Measurements from ENCODE around the gene RHEB. TPM values are rescaled to one million over a fixed set of nuclear protein-coding genes. Genes with fewer than 3 reads are reported as not detected.
"Not testable (repeated sequence)": the region's sequence is repeated elsewhere in the genome, so short reads cannot be mapped to it uniquely, and the experiment has no call there.

The RHEB gene
- total RNA-seq, 1 experiment from 2014 or later: 135 TPM

DNA sequence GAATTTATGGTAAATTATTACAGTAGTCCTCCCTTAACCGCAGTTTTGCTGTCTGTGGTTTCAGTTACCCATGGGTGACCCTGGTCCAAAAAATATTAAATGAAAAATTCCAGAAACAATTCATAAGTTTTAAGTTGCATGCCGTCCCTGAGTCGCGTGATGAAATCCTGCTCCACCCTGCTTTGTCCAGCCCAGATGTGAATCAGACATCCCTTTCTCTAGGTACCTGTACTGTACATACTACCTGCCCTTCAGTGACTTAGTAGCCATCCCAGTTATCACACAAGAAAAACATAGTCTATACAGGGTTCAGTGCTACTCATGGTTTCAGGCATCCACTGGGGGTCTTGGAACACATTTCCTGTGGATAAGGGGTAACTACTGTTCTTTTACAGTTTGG is 20.5 kb upstream of the RHEB start:
- peaks cover 7% of the 10 kb centered on the region for H3K4me1 Mint-ChIP-seq (ENCODE audit: insufficient read depth, unreplicated experiment)
- no peak for DNase-seq (ENCODE audit: unreplicated experiment)
- H3K27me3 Mint-ChIP-seq (ENCODE audit: insufficient read depth, unreplicated experiment): peaks cover 6% of the 10 kb centered on the region
- H3K9me3 Mint-ChIP-seq (ENCODE audit: unreplicated experiment): no peaks in the 10 kb centered on the region
- POLR2A ChIA-PET: interaction anchor here (1.0 to 3.2 kb wide), 2 partner anchors 10 to 21 kb away, joined by 4 to 9 read pairs; partner anchors contain the start of gene RHEB
- no TSS peak for BruUV-seq (replicated peaks)
- no peaks in the 10 kb centered on the region for H3K36me3 Mint-ChIP-seq (ENCODE audit: insufficient read depth, unreplicated experiment)
- no peak overlapping the region for H3K27ac Mint-ChIP-seq (ENCODE audit: low read depth, unreplicated experiment)
- TF ChIP-seq, protein P1, sequence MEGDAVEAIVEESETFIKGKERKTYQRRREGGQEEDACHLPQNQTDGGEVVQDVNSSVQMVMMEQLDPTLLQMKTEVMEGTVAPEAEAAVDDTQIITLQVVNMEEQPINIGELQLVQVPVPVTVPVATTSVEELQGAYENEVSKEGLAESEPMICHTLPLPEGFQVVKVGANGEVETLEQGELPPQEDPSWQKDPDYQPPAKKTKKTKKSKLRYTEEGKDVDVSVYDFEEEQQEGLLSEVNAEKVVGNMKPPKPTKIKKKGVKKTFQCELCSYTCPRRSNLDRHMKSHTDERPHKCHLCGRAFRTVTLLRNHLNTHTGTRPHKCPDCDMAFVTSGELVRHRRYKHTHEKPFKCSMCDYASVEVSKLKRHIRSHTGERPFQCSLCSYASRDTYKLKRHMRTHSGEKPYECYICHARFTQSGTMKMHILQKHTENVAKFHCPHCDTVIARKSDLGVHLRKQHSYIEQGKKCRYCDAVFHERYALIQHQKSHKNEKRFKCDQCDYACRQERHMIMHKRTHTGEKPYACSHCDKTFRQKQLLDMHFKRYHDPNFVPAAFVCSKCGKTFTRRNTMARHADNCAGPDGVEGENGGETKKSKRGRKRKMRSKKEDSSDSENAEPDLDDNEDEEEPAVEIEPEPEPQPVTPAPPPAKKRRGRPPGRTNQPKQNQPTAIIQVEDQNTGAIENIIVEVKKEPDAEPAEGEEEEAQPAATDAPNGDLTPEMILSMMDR (IDR thresholded peaks at IDR 0.05; ENCODE audit: unreplicated experiment): no peak
- intact Hi-C loops (cut with micrococcal nuclease): no loop called here
- no peak overlapping the region for H3K4me3 Mint-ChIP-seq (ENCODE audit: unreplicated experiment)
- CTCF ChIA-PET: no interaction called here

DNA sequence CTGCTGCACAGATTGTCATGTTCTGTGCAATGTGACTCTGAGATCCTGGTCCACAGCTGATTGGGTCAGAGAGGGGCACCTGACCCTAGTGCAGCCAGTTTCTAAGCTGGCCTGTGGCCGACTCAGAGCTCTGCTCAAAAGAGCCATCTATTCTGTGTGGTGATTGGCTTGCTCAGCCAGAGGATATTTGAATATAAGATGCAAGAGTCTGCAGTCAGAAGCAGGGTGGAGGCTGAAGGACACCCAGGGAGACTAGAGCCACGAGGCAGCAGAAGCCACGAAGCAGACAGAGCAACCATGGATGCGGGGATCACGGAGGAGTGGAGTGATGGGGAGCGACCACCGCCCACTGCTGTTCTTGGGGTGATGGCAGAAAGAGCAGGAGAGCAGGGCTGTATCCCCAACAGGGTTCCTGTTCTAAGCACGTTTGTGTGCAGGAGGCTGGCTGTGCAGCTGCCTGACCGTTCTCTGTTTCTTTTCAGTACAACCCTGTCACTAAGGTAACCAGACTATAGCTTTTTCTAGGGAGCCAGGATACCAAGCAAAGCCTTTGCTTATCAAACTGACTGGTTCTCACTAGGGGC is 19.5 kb upstream of the RHEB start:
- no peaks in the 10 kb centered on the region for H3K9me3 Mint-ChIP-seq (ENCODE audit: unreplicated experiment)
- H3K4me1 Mint-ChIP-seq (ENCODE audit: insufficient read depth, unreplicated experiment): peaks cover 7% of the 10 kb centered on the region
- no peak for DNase-seq (ENCODE audit: unreplicated experiment)
- no TSS peak for BruUV-seq (replicated peaks)
- H3K27ac Mint-ChIP-seq (ENCODE audit: low read depth, unreplicated experiment): no peak overlapping the region
- POLR2A ChIA-PET: interaction anchor here (0.8 to 3.2 kb wide), 4 partner anchors 11 to 270 kb away, joined by 3 to 9 read pairs (median 4); partner anchors contain the start of gene RHEB
- TF ChIP-seq, protein P1 (IDR thresholded peaks at IDR 0.05; ENCODE audit: unreplicated experiment): no peak
- CTCF ChIA-PET: interaction anchor here (0.6 to 1.1 kb wide), 5 partner anchors 13 to 215 kb away, joined by 3 to 7 read pairs (median 3); no protein-coding TSS in a partner anchor
- H3K4me3 Mint-ChIP-seq (ENCODE audit: unreplicated experiment): no peak overlapping the region
- intact Hi-C loops (cut with micrococcal nuclease): no loop called here
- no peaks in the 10 kb centered on the region for H3K27me3 Mint-ChIP-seq (ENCODE audit: insufficient read depth, unreplicated experiment)
- no peaks in the 10 kb centered on the region for H3K36me3 Mint-ChIP-seq (ENCODE audit: insufficient read depth, unreplicated experiment)

DNA sequence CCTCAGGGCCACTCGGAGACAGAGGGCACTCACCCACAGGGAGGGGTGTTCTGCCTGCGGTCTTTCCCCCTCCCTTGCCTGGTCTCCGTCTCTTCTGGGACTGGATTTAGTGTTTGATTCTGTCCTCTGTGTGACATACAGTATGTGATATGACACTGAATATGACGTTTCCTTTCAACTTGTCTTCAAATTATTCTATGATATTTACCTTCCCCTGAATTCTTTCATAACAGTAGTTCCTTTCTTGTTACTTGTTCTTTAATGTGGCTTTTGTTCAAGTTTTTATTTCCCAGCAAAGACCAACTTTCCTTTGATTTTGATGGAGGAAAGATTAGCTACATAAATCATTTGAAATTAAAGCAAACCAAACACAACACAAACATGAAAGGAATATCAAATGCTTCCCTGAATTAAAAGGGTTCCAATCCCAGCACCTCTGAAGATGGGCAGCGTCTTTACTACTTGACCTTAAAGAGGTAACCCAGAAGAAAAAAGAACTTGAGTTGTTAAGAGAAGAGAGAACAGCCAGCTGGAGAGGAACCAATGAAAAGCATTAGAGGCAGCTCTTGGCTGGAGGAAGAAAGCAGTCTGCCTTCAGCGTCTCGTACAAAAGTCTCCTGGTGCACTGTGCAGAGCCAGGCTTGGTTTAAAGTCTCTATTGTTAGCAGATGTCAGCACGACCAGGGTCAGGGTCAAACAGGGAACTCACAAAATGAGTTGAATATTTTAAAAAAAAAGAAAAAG is 18.3 kb upstream of the RHEB start:
- no peaks in the 10 kb centered on the region for H3K9me3 Mint-ChIP-seq (ENCODE audit: unreplicated experiment)
- H3K27me3 Mint-ChIP-seq (ENCODE audit: insufficient read depth, unreplicated experiment): no peaks in the 10 kb centered on the region
- no peak for DNase-seq (ENCODE audit: unreplicated experiment)
- POLR2A ChIA-PET: interaction anchor here (0.5 to 3.2 kb wide), 3 partner anchors 14 to 976 kb away, joined by 3 to 9 read pairs (median 3); partner anchors contain the start of gene RHEB
- BruUV-seq (replicated peaks): no TSS peak
- TF ChIP-seq, protein P1 (IDR thresholded peaks at IDR 0.05; ENCODE audit: unreplicated experiment): no peak
- CTCF ChIA-PET: interaction anchor here (0.6 to 1.1 kb wide), 5 partner anchors 14 to 221 kb away, joined by 3 to 7 read pairs (median 3); no protein-coding TSS in a partner anchor
- H3K4me3 Mint-ChIP-seq (ENCODE audit: unreplicated experiment): no peak overlapping the region
- H3K4me1 Mint-ChIP-seq (ENCODE audit: insufficient read depth, unreplicated experiment): peaks cover 7% of the 10 kb centered on the region
- H3K27ac Mint-ChIP-seq (ENCODE audit: low read depth, unreplicated experiment): no peak overlapping the region
- intact Hi-C loops (cut with micrococcal nuclease): no loop called here
- peaks cover 5% of the 10 kb centered on the region for H3K36me3 Mint-ChIP-seq (ENCODE audit: insufficient read depth, unreplicated experiment)

DNA sequence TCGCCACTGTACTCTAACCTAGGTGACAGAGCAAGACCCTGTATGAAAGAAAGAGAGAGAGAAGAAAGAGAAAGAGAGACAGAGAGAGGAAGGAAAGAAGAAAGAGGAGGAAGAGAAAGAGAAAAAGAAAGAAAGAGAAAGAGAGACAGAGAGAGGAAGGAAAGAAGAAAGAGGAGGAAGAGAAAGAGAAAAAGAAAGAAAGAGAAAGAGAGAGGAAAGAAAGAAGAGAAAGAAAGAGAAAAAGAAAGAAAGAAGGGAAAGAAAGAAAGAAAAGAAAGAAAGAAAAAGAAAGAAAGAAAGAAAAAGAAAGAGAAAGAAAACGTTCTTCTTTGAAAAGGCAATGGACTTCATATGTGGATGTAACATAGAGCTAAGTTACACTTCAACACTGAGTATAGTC is 16.5 kb upstream of the RHEB start:
- H3K27me3 Mint-ChIP-seq (ENCODE audit: insufficient read depth, unreplicated experiment); H3K9me3 Mint-ChIP-seq (ENCODE audit: unreplicated experiment); BruUV-seq (replicated peaks); H3K4me1 Mint-ChIP-seq (ENCODE audit: insufficient read depth, unreplicated experiment); POLR2A ChIA-PET; H3K4me3 Mint-ChIP-seq (ENCODE audit: unreplicated experiment); intact Hi-C loops (cut with micrococcal nuclease); DNase-seq (ENCODE audit: unreplicated experiment); H3K36me3 Mint-ChIP-seq (ENCODE audit: insufficient read depth, unreplicated experiment); H3K27ac Mint-ChIP-seq (ENCODE audit: low read depth, unreplicated experiment): not testable (repeated sequence)
- CTCF ChIA-PET: interaction anchor here (0.6 kb wide), 2 partner anchors 16 to 1101 kb away, joined by 3 to 4 read pairs; partner anchors contain the start of gene RHEB
